Activated CD4-positive, alpha-beta T cell treated with anti-CD3 and anti-CD28 coated beads, Interleukin-2, amount 50 U/mL, for 1 hour (primary cell): ENCODE results near the gene KRT74.
A peak's percentile ranks its signal among the peaks of the same experiment; 100 is the strongest.
"Not testable (repeated sequence)": the region's sequence is repeated elsewhere in the genome, so short reads cannot be mapped to it uniquely, and the experiment has no call there.

Experiments
- DNase-seq: peaks from one replicate; pipeline ENCODE4 v3.0.0-alpha.2; 2020

Gene KRT74

DNA sequence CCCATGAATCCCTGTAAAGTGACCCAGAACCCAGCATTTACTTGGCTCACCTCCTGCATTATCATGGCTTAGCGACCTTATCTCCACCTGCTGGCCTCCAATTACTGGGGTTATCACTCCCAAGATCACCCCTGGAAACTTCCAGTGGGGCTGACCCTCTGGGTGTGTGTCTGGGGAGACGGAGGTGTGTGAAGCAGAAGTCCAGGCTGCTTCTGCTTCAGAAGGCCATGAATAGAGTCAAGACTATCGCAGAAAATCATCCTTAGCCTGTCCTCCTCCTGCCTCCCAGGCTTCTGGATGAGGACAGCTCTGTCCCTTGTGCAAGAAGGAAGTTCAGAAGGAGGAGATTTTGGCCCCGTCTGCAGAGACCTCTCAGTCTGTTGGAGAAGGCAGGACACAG lies 28.0 kb upstream of the KRT74 start:
- DNase-seq, result no peak

DNA sequence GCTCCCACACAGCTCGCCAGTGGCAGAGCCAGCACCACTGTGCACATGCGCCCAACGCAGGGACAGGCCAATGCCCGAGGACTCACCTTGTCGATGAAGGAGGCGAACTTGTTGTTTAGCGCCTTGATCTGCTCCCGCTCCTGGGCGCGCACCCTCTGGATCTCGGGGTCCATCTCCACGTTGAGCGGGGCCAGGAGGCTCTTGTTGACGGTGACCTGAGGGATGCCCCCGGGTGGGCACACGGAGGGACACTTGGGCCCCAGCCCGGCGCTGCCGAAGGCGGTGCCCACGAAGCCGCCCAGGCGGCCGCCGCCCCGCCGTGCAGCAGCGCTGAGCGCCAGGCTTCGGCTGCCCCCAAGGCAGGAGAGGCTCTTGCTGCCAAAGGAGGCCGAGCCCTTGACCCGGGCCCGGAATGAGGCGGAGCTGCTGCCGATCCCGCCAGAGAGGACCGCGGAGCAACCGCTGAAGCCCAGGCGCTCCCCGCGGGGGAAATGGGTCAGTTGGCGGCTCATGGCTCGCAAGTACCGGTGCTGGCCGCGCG lies 27.4 kb upstream of the KRT74 start, which contains the start of gene KRT72:
Gene KRT72, minus strand, starts transcription at position 523 of the 541 bp plus-strand sequence. Its CDS starts 11 bp downstream, at position 512.
- DNase-seq, result no peak

DNA sequence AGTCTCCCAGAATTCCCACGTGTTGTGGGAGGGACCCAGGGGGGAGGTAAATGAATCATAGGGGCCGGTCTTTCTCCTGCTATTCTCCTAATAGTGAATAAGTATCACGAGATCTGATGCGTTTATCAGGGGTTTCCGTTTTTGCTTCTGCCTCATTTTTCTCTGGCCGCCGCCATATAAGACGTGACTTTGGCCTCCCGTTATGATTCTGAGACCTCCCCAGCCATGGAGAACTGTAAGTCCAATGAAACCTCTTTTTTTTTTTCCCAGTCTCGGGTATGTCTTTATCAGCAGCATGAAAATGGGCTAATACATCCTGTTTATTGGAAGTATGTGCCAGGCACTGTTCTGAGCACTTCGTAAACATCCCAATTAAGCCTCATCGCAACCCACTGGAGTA lies 26.8 kb upstream of the KRT74 start:
- no peak for DNase-seq

DNA sequence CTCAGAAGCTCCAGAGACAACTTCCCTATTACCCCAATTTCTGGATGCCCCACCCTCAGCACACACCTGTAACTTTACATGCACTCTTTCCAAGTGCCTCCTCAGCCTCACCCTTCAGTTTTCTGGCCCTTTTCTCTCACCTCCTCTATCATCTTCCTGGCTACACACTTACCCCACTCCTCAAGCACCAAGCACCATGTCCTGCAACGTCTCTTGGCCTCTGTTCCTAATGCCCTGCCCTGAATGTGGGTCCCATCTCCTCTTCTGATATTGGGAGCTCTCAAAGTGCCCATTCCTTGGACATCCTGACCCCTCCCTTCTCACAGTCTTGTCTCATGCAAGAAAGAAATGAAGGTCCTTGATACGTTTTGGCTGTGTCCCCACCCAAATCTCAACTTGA lies 26.4 kb upstream of the KRT74 start:
- DNase-seq, result no peak

DNA sequence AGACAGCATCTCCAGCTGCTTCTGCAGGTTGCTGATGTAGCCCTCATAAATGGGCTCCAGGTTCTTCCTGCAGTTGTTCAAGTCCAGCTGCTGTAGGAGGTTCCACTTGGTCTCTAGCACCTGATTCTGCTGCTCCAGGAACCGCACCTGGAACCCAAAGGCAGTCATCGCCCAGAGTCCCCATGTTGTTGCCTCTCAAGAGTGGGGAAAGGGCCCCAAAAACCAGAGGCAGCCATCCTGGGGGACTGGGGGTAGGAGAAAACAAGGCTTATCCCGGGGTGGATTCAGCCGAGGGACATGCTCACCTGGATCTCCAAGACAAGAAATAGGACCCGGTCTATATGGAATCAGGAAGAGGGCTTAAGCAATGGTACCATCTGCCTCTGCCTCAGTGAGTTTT lies 25.3 kb upstream of the KRT74 start:
- no peak for DNase-seq

DNA sequence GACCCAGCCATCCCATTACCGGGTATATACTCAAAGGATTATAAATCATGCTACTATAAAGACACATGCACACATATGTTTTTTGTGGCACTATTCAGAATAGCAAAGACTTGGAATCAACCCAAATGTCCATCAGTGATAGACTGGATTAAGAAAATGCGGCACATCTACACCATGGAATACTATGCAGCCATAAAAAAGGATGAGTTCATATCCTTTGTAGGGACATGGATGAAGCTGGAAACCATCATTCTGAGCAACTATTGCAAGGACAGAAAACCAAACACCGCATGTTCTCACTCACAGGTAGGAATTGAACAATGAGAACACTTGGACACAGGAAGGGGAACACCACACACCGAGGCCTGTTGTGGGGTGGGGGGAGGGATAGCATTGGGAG lies 20.6 kb upstream of the KRT74 start:
- DNase-seq, result not testable (repeated sequence)

DNA sequence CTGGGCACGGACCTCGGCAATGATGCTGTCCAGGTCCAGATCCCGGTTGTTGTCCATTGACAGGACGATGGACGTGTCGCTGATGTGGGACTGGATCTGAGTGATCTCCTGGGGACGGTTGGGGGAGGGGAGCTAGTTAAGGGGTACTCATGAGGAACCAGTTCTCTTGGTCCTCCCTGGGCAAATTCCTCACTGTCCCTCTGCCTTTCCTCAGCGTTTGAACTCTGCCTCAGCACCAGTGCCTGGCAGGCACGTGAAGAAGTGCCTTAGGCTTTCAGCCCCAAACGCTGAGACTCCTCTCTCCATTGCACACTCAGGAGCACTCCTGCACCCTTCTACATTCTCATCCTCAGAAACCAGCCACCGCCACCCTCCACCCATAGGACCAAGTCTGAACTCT lies 17.9 kb upstream of the KRT74 start:
- no peak for DNase-seq

DNA sequence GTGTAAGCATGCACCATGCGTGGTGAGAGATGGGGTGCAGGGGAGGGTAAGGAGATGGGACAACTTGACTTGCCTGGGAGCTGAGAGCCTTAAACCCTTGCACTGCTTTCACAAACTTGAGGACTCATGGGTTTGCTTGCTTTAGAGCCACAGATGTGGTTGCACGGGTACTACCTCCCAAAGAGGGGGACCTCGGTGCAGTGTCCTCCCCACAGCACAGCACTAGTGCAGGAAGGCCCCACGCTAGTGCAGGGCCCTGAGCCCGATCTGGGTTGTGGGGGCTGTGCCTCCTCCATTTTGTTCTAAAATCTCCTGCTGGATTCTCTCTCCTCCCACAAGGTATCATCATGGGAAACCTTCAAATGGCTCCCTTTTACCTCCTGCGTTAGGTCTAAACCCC lies 16.4 kb upstream of the KRT74 start:
- no peak for DNase-seq

DNA sequence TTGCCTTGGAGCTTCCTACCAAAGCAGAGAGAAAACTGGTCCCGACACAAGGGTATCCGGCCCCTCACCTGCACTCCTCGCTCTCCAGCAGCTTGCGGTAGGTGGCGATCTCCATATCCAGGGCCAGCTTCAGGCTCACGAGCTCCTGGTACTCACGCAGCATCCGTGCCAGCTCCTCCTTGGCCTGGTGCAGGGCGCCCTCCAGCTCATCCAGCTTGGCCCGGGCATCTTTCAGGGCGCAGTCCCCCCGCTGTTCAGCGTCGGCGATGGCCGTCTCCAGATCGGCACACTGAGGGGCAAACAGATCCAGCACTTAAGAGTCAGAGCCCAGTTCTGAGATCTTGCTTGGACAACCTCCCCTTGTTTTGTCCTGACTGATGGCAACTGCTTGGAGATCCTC lies 13.9 kb upstream of the KRT74 start:
- DNase-seq, result no peak

DNA sequence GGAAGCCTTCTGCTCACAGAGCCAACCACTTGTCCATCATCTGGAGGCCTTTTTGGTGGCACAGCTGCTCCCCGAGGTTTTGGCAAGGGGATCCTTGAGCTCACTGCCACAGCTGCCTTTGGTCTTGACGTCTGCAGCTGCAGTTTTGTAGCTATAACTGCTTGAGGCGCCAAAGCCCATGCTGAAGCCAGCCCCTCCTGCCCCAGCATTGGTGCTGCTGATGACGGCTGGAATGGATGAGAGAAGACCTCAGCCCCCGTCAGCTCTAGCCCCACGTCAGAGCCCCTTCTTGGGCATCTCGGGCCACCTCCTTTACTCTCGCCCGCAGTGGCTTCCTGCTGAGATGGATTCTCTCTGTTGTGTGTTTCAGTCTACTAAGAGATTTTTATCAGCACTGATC lies 12.3 kb upstream of the KRT74 start:
- DNase-seq, result peak; percentile 76

DNA sequence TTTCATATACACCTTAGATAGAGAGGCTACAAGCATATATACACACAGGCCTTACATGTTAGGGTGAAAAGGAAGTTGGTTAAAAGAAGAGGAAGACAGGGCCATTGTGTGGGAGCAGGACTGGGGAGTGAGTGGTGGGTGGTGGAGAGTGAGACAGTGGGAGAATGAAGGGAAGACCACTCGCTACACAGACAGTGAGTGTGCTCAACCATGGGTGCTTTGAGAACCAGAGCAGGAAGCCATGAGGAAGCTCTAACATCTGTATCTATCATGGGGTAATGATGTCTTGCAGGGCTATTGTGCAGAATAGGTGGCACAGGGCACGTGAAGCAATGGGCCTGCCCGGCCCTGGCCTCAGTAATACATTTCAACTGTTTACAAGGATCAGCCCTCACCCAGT lies 11.4 kb upstream of the KRT74 start:
- no peak for DNase-seq

DNA sequence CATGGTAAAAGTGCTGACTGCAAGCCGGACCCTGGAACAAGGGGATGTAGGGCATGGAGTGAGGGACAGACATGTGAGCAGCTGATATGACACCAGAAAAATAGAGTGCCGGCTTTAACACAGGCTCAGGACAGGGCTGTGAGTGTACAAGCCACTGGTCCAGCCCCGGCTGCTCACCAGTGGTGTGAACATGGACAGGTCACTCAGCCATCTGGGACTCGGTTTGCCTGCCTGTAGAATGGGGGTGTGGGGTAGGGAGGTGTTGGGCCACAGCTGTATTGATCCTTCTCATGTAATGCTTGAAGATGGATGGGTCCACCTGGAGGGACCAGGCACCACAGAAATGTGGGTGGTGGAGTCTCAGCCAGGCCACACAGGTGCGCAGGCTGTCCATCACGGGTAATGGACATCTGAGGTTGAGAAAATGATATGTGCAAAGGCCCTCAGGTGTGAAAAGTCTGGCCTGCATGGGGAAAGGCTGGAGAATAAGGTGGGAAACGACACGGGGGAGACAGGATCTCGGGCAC lies 10.6 kb upstream of the KRT74 start:
- no peak for DNase-seq

DNA sequence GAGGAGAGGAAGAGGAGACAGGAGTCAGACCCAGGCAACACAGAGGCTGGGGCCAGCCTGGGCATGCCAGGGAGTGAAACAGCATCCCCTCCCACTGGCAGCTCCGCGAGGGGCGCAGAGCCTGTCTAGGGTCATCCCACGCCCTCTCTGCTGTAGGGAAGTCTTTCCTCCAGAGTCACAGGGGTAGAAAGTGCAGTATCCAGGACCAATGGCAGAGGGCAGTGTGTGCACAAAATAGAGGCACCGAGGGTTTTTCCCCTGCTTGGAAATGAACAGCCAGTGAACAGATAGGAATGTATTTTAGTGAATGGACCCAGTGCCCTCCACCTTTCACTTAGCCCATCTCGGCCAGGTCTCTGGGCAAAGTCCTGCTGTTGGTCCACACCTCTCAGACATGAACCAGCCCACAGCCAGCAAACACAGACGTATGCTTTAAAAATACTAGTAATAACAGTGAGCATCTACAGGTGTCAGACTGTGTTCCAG lies 9.4 kb upstream of the KRT74 start:
- DNase-seq, result peak; percentile 63

DNA sequence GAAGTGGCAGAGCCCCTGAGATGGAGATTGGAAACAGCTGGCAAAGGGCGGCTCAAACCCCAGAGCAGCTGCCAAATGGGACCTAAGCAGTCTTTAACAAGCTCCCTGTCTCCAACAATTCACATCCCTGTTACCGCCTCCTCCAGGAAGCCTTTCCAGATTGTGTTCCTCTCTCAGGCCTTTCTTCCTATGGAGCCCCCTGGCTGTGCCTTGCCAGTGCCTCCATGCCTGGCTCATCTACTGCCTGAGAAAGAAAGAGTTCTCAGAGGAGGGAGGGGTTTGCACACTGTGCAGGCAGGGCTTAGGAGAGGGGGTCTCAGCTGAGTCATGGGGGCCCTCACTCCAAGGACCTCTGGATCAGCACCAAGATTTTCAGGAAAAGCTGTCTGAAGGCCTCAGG lies 8.8 kb upstream of the KRT74 start:
- no peak for DNase-seq

DNA sequence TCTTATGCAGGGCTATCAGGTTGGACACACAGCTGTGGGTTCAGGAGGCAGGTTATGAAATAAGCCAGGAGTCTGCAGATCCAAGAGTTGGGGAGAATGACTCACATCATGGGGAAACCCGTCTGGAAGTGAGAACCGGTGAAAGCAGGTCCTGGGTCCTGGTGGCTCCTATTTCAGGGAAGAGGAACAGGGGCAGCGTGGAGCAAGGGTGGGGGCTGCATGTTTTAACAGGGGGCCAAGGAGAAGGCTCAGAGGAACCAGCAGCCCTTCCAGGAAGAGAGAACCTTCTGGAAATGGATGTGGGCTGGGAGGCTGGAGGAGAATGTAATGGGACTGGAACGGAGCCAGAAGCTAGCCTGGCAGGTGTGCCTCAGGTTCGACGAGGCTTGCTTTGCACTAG lies 7.8 kb upstream of the KRT74 start:
- no peak for DNase-seq

DNA sequence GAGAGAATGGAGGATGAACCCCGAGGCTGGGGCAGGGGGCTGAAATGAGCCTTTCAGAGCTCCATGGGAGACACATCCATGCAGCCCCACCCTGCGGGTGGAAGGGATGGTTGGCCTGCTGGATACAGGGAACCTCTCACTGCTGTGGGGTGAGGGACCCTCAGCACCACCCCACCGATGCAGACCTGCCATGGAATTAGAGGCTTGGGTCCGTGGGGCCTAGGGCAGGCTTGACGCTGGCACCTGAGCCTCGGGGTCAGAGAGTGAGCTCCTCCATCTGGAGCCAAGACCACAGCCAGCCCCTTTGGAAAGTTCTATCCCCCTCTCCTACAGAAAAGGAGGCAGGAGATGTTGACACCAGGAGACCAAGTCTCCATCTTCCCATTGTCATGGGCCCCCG lies 7.4 kb upstream of the KRT74 start:
- no peak for DNase-seq

DNA sequence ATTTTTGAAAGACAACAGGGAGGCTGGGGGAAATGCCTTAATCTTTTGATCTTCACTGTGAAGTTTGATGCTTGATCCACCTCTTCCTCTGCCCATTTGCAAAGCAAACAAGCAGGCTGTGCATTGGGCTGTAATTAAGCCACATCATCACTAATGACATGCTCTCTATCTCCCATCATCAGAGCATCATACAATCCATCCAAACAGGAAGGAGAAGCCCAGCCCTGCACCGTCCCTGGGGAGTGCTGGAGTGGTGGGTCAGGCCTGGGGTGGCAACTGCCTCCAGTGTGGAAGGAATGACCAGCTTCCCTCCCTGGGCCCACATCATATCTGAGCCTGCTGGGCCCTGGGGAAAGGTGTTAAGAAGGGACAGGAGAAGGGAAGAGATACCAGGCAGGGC lies 6.9 kb upstream of the KRT74 start:
- no peak for DNase-seq

DNA sequence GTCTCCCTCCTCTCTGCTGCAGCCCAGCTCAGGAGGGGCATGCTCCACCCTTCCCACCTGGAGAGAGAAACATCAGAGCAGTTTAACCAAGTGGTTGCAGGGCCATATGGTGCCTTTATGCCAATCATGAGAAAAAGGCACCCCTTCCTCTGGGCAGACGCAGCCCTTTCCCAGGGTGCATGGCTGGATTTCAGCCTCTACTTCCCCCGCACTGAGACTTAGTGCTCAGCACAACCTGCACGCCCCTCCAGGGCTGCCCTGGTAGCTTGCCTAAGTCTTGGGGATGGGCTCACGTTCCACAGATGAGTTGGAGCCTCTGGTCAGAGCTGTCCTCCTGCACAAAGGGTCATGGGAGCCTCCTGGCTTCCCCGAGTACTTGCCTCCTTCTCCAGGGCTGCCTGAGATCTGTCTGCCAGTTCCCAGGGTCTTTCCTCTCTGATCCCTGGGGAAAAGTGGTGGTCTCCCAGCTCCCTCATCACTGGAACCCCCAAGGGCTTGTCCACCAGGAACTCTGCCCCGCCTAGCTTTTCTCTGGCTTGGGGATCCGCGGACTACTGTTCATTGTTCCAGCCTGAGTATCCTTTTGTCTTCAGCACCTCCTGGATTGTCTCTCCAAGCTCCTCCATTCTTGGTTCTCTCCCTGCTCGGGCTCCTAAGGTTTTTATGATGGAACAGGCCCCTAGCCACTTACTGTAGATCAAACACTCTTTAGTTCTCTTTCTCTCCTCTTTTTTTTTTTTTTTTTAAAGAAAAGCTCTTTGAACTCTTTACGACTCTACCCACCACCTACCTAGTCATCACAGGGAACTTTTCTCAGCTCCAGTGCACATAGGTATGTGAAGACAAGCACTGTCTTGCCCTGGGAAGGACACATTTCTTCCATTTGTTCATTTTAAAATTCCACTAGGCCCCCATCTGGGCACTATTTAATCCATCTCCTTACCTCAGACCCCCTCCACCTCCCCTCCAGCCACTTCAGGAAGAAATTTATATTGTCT lies 6.1 kb upstream of the KRT74 start:
- no peak for DNase-seq

DNA sequence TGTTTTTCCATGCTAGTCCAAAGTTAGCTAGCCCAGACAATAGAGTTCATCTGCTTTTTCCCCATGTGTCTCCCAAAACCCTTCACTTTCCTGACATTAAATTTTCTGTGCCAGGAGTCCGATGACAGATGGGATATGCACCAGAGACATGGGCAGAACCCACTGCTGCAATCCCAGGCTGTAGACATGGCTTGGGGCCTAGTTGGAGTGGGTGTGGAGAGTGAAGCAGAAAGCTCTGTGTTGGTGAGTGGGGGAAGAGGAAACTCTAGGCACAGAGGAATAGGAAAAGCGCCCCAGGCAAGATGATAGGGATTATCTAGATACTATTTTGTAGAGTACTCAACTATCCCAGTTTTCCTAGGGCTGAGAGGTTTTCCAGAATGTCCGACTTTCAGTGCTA lies 4.8 kb upstream of the KRT74 start:
- DNase-seq, result no peak

DNA sequence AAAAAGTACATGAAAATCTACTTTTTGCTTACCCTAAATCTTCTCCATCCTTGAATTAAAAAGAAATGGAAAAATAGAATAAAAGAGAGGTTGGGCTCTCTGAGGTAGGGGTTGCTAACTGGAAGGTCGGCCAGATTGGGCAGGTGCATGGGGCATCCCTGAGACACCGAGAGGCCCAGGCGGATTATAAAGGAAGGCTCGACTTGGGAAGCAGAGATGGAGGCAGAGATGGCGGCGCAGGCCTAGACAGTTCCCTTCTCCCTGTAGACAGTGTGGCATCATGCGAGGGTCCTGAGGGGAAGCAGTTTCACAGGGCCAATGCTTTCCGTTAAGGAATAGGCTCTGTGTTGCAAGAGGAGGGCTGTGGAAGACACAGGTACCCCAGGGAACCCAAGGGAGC lies 3.7 kb upstream of the KRT74 start:
- no peak for DNase-seq

DNA sequence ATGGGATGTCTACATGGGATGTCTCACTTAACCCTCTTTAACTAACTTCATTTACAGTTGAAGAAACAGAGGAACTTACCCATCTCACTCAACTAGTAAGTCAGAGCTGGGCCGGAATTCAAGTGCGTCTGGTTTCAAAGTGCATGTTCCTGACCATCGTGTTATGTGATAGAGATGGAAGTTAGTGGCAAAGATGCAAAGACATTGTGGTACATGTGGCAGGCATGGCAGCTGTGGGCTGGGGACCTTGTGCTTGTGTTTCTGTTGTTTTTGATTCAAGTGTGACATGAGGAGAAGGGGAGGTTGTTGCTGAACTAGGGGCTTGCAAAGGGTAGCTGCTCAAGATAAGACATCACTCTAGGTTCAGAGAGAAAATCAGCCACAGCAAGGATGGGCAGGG lies 2.3 kb upstream of the KRT74 start:
- DNase-seq, result no peak

DNA sequence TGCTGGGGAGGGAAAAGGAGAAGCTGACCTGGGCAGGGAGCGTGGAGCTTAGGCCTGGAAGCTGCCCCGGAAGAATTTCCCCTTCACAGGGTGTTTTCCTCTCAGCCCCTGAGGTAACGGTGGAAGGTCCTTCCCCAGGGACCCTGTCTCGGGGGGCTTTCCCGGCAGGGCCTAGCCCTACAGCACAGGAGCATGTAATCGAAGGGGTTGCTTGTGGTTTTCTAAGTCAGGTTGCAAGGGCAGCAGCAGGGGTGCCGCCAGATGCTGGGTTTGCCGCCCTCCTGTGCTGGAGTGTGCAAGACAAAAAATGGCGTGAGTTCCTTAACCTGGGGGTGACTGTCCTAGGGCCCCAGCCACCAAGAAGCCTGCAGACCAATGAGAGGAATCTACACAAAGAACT lies 1.6 kb upstream of the KRT74 start:
- DNase-seq, result no peak

DNA sequence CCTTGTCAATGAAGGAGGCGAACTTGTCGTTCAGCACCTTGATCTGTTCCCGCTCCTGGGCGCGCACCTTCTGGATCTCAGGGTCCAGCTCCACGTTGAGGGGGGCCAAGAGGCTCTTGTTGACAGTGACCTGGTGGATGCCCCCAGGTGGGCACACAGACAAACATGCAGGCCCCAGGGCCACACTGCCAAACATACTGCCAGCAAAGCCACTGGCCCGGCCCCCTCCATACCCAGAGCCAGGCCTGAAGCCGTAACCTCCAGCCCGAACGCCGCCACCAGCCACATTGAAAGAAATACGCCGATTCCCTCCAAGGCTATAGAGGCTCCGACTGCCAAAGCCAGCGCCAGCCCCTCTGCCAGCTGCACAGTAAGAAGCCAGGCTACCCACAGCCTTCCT lies 337 bp downstream of the KRT74 start:
- DNase-seq, result no peak

DNA sequence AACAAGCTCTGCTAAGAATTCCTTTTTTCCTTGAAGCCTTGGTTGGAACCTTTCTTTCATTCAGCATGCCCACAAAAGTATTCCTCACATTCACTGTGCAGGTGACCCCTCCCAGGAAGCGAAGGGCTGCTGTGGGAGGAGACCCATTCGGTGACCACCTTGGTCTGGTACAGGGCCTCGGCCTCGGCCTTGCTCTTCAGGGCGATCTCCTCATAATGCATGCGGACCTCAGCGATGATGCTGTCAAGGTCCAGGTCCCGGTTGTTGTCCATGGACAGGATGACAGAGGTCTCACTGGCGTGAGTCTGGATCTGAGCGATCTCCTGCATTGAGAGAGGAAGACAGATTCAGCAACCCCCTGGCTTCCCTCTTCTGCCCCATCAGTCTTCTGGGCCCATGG lies 3.1 kb downstream of the KRT74 start:
- no peak for DNase-seq
